GM19240 (cell line): ENCODE data around the gene NDUFA3.
"Not testable (repeated sequence)": the region's sequence is repeated elsewhere in the genome, so short reads cannot be mapped to it uniquely, and the experiment has no call there.

Source experiments
- DNase-seq: peaks from one replicate; pipeline ENCODE4 v3.0.0; 2011; ENCODE audit warnings: low spot score; ENCODE audit not compliant: insufficient read length

Gene NDUFA3

GRCh38 chr19:54102421-54103169 lies at the start of gene NDUFA3:
Gene NDUFA3, plus strand, starts transcription at chr19:54102855. Its CDS starts 24 bp downstream, at chr19:54102879.
- DNase-seq, result peak; percentile 100

DNA sequence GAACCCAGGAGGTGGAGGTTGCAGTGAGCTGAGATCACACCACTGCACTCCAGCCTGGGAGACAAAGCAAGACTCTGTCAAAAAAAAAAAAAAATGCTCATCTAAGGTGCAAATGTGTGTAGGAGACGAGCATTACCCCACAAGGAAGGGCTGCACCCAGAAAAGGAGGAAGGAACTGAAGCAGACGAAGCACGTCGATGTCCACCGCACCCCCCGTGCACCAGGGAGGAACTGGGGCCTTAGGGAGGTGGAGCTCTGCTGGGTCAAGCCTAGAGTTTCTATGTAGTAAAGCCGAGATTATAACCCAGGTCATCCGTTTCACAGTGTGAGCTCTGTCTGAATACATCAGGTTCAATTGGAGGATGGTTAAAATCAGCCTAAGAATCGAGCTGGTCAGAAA lies 40.0 kb upstream of the NDUFA3 start:
- no peak for DNase-seq

DNA sequence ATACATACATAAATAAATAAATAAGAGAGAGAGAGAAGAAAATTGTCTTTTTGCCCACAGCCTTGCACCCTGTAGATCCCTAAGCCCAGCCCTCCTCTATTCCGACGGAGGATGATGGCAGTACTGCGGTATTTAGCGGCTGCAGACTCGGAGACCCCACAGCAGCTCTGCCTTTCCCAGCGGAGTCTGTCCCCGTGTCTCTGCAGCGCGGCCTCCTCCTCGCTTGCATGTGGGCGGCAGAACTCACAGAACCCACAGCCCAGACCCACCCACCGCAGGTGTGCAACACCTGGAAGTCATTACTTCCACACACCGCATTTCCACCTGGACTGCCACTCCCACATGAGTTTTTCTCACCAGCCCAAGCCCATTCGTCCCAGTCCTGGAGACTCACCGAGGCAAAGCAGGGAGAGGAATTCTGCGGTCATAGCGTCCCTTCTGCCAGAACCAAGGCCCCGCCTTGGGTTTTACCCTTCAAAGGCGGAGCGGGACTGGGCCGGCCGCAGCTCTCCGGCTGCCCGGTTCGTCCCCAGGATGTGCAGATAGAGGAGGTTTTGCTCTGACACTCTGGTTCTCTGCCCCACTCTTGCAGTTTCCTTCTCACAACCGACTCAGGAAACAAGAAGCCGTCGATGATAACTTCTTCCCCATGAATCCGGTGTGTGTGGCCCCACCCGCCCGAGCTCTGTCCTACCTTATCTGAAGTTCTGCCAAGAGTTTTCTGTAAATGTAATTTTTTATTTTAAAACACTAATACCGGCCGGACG lies 39.1 kb upstream of the NDUFA3 start, which contains the start of gene VSTM1:
TSS of gene VSTM1 (minus strand) at position 548 of the 767 bp plus-strand sequence. CDS start at position 428, 120 bp downstream.
- no peak for DNase-seq

GRCh38 chr19:54069470-54069869 lies 33.2 kb upstream of the NDUFA3 start:
- DNase-seq, result no peak

DNA sequence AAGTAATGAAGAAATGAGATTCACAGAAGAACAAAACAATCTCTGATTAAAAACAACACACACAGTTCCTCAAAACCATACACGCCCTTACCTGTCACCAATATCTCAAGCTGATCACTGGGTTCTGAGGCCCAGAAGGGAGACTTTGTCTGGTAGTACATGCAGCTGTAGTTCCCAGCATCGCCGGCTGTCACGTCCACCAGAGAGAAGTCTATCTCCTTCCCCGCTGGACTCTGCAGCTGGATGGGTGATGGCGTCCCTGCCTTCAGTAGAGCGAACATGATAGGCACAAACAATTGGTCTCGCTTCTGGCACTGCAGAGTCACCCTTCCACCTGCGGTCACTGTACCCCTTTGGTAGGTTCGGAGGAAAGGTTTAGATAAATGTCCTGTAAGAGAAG lies 28.8 kb upstream of the NDUFA3 start:
- DNase-seq, result no peak

- DNase-seq, result no peak
These were observed 27.8 kb upstream of the NDUFA3 start for GRCh38 chr19:54074851-54075250.

GRCh38 chr19:54077334-54077733 lies 25.3 kb upstream of the NDUFA3 start:
- DNase-seq, result no peak

GRCh38 chr19:54081032-54081431 lies 21.6 kb upstream of the NDUFA3 start, which contains the start of gene TARM1:
Gene TARM1, minus strand, starts transcription at chr19:54081365. Its CDS starts 25 bp downstream, at chr19:54081340.
- no peak for DNase-seq

GRCh38 chr19:54084410-54084809 lies 18.2 kb upstream of the NDUFA3 start:
- DNase-seq, result no peak

DNA sequence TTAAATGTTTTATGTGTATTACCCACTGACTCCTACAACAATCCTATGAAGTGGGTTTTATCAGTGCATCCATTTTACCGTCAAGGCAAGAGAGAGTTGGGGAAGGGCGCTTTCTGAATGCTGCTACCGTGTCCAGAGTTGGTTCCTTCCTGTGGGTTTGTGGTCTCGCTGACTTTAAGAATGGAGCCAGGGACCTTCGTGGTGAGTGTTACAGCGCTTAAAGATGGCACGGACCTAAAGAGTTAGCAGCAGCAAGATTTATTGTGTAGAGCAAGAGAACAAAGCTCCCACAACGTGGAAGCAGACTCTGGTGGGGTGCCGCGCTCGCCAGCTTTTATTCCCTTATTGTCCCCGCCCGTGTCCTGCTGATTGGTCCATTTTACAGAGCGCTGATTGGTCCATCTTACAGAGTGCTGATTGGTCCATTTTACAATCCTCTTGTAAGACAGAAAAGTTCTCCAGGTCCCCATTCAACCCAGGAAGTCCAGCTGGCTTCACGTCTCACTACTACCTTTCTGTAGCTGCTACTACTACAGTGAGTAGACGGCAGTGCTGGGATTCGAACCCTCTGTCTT lies 8.1 kb upstream of the NDUFA3 start:
- DNase-seq, result no peak

GRCh38 chr19:54095136-54095858 lies 7.4 kb upstream of the NDUFA3 start:
- no peak for DNase-seq

DNA sequence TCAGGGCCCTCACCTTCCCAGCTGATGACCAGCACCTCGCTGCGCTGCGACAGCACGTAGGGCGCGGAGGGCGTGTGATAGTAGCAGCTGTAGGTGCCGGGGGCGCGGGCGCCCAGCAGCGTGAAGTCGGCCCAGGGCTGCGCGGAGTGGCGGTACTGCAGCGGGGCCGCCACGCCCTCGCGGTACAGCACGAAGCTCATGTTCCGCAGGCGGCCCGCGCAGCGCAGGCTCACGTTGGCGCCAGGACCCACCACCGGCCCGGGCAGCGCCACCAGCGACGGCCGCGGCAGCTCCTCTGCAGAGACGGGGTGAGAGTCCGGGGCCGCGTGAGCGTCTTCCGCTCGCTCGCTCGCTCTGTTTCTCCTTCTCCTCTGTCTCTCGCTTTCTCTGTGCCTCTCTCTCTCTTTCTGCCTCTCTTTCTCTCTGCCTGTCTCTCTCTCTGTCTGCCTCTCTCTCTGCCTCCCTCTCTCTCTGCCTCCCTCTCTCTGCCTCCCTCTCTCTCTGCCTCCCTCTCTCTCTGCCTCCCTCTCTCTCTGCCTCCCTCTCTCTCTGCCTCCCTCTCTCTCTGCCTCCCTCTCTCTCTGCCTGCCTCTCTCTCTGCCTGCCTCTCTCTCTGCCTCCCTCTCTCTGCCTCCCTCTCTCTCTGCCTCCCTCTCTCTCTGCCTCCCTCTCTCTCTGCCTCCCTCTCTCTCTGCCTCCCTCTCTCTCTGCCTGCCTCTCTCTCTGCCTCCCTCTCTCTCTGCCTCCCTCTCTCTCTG lies 6.6 kb upstream of the NDUFA3 start:
- DNase-seq, result not testable (repeated sequence)

- no peak for DNase-seq
These were observed 6.0 kb upstream of the NDUFA3 start for GRCh38 chr19:54096617-54097106.

DNA sequence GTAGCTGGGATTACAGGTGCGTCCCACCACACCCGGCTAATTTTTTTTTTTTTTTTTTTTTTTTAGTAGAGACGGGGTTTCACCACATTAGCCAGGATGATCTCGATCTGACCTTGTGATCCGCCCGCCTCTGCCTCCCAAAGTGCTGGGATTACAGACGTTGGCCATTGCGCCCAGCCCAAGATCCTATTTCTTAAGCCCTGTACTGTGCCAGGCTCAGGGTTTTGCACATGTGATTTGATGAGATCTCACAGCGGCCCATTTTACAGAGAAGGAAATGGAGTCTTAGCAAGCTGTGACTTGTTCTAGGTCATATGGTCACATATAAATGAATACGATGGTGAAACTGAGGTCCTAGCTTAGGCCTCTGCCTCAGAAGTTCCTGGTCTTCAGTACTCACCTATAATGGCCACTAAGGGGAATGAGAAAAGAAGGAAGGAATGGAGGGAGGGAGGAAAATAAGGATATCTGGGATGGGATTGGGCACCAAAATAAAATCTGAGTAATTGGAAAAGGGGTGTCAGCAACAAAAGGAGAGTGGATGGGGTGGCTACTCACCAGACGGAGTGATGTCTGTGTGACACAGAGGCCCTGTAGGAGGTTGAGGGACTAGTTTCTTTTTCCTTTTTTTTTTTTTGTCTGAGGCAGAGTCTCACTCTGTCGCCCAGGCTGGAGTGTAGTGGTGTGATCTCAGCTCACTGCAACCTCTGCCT lies 3.3 kb upstream of the NDUFA3 start:
- no peak for DNase-seq

DNA sequence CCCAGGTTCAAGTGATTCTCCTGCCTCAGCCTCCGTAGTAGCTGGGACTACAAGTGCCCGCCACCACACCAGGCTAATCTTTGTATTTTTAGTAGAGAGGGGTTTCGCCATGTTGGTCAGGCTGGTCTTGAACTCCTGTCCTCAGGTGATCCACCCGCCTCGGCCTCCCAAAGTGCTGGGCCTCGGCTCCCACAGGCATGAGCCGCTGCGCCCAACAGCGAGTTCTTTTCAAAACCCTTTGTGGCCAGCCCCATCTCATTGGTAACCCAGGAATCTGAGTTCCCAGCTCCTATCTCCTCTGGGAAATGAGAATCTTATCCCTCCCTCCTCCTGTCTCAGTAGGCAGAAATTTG lies 2.8 kb upstream of the NDUFA3 start:
- not testable (repeated sequence) for DNase-seq

GRCh38 chr19:54100561-54100960 lies 2.1 kb upstream of the NDUFA3 start, which contains the start of gene OSCAR:
Gene OSCAR, minus strand, starts transcription at chr19:54100803. Its CDS starts 11 bp downstream, at chr19:54100792.
- no peak for DNase-seq

DNA sequence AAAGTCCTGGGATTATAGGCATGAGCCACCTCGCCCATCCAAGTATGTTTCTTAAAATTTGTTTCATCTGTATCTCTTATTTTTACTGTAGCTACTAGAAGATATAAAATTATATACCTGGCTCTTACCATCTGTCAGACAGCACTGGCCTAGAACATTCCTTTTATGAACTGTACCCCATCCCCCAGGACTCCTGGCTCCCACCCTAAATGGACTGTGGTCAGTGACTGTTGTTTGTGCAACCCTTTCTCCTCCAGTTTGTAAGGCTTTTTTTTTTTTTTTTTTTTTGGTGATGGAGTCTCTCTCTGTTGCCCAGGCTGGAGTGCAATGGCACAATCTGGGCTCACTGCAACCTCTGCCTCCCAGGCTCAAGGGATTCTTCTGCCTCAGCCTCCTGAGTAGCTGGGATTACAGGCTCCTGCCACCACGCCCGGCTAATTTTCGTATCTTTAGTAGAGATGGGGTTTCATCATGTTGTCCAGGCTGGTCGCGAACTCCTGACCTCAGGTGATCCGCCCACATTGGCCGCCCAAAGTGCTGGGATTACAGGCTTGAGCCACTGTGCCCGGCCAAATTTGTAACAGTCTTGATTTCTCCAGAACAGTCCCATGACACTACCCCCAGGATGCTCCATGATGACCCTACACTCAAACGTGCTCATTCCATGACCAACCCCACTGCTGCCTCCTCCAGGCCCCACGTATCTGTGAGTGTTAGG lies 2.5 kb downstream of the NDUFA3 start:
- no peak for DNase-seq

- no peak for DNase-seq
These were observed 3.1 kb downstream of the NDUFA3 start for GRCh38 chr19:54105796-54106195.

GRCh38 chr19:54106716-54107115 lies 4.1 kb downstream of the NDUFA3 start:
- no peak for DNase-seq
